GM21367 (cell line): ENCODE results near the gene CDHR5.

Source experiments
- ATAC-seq: cut with Tn5 transposase; IDR thresholded peaks from one replicate; pipeline ENCODE4 v1.9.1; 2021; ENCODE audit not compliant: unreplicated experiment

CDHR5 gene

DNA sequence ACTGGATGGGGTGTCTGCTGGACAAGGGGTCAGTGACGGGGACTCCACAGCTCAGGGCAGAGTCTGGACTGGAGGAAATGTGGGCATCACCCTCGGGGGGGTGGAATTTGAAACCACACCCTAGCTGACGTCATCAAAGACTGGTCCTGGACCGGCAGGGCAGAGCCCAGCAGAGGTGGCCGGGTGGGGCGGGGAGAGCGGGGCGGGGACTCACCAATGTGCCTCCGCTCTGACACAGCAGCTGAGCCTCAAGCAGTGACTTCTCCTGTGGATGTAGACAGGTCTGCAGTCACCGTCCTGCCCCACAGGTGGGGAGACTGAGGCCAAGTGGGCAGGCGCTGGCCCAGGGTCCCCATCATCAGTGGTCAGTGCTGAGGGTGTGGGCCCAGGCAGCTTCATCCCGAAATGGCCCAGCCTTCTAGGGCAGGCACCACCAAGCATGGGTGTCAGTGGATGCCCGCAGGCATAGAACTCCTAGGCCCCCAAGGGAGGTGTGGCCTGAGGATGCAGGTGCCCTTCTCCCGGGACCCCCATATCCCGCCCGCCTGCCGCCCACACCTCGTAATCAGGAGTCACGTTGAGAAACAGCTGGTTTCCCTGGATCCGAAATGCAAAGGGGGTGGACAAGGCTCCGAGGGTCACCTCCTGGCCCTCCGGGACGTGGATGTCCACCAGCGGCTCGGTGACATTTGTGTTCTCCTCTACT, 603 bp downstream of the CDHR5 start:
- ATAC-seq: no peak

GRCh38 chr11:623349-623869, 1.3 kb downstream of the CDHR5 start:
- ATAC-seq: no peak

DNA sequence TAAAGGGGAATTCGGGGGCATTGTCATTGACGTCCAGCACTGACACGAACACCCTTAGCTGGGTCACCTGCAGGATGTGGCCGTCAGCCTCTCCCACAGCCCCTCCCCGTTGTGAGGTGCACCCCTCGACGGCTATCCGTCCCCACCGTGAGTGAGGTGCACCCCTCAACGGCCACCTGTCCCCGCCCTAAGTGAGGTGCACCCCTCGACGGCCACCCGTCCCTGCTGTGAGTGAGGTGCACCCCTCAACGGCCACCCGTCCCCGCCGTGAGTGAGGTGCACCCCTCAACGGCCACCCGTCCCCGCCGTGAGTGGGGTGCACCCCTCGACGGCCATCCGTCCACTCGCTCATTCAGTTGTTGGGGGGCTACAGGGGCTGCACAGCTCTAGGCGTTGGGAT, 2.9 kb downstream of the CDHR5 start:
- no peak for ATAC-seq

DNA sequence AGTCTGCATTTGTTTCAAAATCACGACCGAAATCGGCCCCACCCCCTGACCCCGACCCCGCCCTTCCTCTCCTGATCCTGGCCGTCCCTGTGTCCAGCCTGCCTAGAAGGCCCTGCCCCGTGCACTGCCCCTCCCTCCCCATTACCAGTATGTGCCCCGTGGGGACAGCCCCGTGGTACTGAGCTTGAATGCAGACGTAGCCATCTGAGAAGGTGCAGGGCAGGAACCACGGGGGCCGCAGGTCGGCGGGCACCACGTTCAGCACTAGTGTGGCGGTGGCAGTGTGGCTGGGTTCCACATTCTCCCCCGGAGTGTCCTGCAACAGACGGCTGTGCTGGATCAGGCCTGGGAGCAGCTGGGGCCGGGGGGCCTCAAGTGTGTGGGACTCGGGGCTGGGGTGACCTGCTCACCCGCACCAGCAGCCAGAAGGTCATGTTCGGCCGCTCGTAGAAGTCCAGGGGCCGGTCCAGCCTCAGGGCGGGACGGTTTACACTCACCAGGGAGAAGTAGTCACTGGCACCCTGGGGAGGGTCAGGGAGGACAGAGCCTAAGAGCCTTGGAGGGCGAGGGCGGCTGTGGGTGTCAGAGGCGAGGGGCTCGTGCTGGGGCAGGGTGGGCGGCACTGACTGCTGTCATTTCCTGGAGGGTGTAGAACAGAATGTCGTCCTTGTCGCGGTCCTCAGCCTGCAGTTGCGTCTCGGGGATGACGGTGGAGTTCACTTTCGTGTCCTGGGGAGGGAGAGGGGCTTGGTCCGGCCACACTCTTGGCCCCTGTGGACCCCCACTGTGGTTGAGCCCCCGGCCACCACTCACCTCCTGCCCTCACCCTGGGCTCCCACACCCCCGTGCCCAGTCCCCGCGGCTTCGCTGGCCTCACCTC, 3.6 kb downstream of the CDHR5 start:
- ATAC-seq: no peak

DNA sequence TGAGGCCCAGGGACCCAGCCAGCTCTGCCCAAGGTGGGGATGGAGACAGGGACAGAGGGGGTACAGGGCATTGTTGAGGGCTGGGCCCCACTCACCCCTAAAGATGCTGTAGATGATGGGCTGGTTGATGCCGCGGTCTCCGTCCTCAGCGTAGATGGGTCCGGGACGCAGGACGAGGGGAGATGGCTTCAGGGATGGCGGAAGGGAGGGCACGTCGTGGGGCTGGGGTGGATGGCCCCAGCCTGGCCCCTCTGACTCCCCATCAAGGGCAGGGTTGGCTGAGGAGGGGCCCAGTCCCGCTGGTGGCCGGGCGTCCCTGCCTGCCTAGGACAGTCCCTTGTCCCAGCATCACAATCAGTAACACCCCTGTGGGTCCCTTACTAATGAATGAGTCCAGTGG, 4.6 kb downstream of the CDHR5 start:
- ATAC-seq: no peak

DNA sequence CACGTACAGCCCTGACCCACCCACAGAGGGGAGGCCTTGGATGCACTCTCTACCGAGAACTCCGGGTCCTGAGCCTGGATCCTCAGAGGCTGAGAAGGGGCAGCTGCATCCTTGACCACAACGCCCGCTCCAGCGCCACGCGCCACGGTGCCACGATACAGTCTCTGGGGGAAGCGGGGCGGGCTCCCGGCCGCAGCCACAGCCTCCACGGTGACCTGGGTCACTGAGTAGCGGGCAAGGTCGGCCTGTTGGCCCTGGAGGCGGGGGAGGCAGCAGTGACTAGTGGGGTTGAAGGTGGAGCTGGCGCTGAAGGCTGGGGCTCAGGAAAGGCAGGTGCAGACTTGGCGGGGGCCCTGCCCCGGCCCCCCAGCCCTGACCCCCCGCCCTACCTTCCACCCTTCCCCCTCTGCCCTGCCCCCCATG, 5.1 kb downstream of the CDHR5 start:
- no peak for ATAC-seq

- no peak for ATAC-seq
Observed at GRCh38 chr11:618856-619627, 5.7 kb downstream of the CDHR5 start.

DNA sequence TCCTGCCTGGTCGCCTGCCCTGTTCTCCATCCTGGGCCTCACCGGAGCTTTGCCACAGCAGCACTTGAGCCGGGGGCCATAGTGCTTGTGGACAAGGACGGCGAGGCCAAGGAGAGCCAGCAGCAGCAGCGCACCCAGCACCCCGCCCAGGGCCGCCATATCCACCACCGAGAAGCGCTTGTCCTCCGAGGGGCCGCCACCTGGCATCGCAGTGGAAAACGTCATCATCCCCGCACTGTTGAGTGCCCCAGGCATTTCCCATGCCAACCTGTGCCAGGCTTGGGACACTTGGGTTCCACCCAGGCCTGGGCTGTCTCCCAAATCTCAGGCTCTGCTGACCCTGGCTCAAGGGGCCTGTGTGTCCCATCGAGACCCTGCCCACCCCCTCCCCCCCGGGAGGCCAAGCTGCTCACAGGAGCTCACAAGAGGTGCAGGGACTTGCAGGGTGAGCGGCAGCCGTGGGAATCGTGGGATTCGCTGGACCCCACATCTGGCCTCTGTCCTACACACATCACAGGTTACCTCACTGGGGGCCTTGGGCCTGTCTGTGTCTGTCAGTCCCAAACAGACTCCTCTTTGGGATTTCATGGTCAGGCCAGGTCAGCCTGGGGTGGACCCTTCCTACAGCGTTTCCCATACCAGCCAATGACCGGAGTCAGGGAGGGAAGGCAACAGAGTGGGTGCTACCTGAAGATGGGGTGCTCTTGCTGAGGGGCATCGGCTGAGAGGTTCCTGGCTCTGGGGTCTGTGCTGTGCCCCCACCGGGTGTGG, 6.7 kb downstream of the CDHR5 start:
- no peak for ATAC-seq

DNA sequence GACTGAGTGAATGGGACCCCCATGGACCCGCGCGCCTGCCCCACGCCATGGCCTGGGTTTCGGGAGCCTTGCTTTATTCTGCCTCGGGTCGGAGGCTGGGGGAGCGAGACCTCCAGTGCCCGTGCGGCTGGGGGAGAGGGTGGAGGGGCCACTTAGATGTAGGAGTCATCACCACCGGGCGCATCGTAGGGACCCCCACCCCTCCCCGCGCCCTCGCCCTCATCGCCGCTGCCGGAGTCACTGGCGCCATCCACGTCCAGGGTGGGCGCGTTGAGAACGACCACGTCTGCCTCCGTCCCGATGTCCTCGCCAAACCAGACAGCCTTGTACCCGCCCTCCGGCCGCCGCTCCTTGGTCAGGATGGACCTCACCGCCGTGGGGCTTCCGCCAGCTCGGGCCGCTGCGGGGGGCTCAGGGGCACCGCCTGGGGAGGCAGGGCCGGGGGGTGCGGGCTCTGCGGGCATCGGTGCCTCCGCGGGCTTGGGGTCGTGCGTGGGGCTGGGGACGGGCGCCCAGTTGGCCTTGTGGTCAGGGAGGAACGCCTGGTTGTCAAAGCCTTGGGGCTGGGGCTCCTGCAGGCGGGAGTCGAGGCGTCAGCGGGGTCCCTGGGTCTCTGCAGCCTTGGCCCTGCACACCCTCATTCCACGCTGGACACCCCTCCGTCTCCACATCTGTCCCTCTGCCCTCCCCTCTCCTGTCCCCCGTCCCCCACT, 7.4 kb downstream of the CDHR5 start:
- ATAC-seq: no peak

DNA sequence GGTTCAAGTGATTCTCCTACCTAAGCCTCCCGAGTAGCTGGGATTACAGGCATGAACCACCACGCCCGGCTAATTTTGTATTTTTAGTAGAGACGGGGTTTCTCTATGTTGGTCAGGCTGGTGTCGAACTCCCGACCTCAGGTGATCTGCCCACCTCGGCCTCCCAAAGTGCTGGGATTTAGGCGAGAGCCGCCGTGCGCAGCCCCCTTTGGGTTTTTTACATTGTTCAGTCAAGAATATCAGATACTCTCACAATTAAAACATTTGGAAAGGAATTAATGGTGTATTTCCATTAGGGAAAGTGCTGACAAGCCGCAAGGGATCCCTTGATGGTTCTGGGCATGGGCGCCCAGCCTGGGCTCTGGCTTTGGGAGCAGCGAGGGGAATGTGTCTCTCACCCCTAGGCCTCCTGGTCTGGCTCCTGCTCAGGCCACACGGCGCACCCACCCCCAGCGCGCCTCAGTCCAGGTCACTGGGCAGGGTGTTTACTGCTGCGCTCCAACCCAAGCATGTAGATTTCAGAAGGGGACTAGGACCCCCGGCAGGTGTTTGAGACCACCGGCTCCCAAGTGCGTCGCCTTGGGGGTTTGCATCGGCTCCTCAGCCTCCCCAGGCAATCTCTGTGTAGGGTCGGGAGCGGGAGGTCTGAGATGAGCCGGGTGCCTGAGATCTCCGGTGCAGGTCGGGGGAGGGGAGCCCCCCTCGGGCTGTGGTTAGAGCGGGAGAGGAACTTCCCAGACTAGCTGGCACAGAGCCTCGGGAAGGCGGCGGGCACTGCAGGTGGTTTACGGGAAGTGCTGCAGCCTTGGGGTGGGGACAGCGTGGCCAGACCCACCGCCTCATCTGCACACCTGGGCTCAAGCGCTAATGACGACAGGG, 8.2 kb downstream of the CDHR5 start:
- no peak for ATAC-seq

DNA sequence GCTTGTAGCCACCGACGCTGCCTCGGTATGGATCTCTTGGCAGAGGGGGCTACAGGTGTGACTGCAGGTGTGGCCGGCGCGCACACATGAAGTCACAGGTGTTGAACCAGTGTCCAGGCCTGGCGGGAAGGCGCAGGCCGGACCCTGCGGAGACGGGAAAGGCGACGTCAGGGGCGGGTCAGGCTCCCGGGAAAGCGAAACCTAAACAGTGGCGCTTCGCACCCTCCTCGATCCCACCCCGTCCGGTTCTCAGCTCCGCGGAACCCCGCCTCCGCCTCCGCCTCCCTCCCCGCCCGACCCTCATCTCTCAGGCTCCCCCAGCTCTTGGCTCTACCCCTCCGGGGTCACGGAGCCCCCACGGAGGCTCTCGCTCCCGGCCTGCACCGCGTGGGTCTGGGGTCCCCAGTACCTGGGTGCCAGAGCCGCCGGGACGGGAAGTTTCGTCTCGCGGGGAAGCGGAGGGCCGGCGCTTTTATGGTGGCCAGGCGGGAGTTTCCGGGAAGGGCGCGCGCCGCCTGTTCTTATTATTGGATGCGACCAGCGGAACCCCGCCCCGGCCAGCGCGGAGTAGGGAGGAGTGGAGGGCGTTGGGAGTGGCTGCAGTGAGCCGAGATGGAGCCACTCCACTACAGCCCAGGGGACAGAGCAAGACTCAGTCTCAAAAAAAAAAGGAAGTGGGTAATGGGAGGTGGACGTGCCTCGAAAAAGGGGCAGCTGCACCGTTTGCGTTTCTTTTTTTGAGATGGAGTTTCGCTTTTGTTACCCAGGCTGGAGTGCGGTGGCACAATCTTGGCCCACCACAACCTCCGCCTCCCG, 9.0 kb downstream of the CDHR5 start, which contains the start of gene IRF7:
IRF7 (minus strand) TSS at position 447 of the 816 bp plus-strand sequence. CDS start 586 bp downstream, outside the sequence.
- peak; percentile 69 for ATAC-seq

DNA sequence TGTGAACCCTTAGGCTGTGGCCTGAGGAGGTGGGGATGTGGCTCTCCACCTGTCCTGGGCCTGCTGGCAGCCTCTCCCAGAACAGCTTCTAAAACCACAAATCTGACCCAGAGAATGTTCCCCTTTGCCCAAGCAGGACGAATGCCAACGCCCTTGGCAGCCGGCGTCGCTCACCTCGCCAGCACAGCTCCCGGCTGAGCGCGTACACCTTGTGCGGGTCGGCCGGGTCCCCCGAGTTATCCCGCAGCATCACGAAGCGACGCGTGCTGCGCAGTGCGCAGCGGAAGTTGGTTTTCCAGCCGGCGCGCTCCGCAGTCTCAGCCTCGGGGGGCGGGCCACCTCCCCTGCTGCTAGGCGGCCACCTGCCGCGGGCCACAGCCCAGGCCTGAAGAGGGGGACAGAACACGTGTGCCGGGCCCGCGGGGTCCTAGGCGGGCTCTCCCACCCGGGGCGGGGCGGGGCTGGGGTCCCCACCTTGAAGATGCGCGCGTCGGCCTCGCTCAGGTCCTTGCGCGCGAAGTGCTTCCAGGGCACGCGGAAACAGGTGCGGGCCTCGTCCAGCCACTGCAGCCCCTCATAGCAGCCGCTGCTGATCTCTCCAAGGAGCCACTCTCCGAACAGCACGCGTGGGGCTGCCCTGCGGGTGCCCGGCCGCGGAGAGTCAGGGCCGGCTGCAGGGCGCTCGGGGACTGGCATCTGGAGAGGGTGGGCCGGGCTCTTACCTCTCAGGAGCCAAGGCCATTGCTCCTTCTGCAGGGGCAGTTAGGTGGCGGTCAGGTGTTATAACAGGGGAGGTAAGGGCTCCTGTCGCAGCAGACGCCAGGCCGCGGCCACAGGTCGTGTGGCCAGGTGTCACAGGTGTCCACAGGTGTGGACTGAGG, 9.9 kb downstream of the CDHR5 start:
- ATAC-seq: no peak

DNA sequence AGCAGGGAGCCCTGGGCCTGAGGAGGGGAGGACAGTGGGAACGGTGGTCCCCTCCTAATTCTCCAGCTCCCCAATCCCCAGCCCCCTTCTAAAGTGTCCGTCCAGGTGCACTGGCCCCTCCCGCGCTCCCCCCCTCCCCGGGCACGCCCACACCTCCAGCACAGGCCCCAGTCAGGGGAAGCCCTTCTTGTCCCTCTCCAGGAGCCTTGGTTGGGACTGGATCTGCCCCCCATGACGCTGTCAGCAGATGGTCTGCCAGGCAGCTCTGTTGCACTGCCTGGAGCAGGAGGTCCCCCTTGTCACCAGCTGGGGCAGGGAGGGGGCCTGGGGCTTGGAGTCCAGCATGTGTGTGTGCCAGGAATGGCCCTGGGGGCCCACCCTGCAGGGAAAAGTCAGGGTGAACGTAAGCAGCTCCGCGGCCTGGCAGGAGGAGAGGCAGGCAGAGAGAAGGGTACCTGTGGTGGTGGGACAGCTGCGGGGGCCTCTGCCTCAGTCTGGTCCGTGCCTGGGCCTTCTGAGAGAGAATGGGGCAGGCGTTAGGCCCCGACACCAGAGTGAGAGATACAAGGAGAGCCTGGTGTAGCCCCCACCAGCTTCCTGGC, 10.6 kb downstream of the CDHR5 start:
- no peak for ATAC-seq

GRCh38 chr11:613369-613968, 11.3 kb downstream of the CDHR5 start:
- no peak for ATAC-seq

DNA sequence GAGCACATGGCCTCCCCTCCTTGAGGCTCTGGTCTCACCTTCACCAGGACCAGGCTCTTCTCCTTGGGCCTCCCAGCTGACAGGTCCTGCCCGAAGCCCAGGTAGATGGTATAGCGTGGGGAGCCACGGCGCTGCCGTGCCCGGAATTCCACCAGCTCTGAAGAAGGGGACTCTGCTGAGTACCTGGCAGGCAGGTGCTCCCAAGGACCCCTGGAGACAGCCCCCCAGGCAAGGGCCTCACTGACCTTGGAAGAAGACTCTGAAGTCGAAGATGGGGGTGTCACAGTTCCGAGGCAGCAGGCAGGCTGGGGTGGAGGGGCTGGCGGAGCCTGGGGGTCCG, 11.8 kb downstream of the CDHR5 start:
- no peak for ATAC-seq

- ATAC-seq: no peak
Observed at GRCh38 chr11:612201-612960, 12.4 kb downstream of the CDHR5 start.
